Activated naive CD4-positive, alpha-beta T cell treated with anti-CD3 and anti-CD28 coated beads, Interleukin-2, amount 10 ng/mL, durations not matched to agents 7 days and 5 days (primary cell): ENCODE measurements around the gene PPIL4.
A peak's percentile ranks its signal among the peaks of the same experiment; 100 is the strongest.

Experiments
- CTCF ChIA-PET: fragments of 350-600 bp; sonication (Branson Sonifier 250); formaldehyde crosslinking; loops from one replicate; lab custom pipeline; 2021; ENCODE audit warnings: antibody characterized with exemption; lab: Charles Lee
- DNase-seq: peaks from one replicate; pipeline ENCODE4 v3.0.0-alpha.2; 2020
- H3K27ac Mint-ChIP-seq: one replicate; pipeline ENCODE4 v1.8.0; 2021; ENCODE audit warnings: mild to moderate bottlenecking, moderate library complexity, mixed read lengths
- H3K27me3 Mint-ChIP-seq: one replicate; pipeline ENCODE4 v1.8.0; 2021; ENCODE audit warnings: mild to moderate bottlenecking, mixed read lengths
- H3K36me3 Mint-ChIP-seq: one replicate; pipeline ENCODE4 v1.8.0; 2021; ENCODE audit warnings: mixed read lengths
- H3K4me1 Mint-ChIP-seq: one replicate; pipeline ENCODE4 v1.8.0; 2021; ENCODE audit warnings: mixed read lengths
- H3K4me3 Mint-ChIP-seq: one replicate; pipeline ENCODE4 v1.8.0; 2021; ENCODE audit warnings: mild to moderate bottlenecking, moderate library complexity, mixed read lengths
- H3K9me3 Mint-ChIP-seq: one replicate; pipeline ENCODE4 v1.8.0; 2021; ENCODE audit warnings: mixed read lengths

The PPIL4 gene

DNA sequence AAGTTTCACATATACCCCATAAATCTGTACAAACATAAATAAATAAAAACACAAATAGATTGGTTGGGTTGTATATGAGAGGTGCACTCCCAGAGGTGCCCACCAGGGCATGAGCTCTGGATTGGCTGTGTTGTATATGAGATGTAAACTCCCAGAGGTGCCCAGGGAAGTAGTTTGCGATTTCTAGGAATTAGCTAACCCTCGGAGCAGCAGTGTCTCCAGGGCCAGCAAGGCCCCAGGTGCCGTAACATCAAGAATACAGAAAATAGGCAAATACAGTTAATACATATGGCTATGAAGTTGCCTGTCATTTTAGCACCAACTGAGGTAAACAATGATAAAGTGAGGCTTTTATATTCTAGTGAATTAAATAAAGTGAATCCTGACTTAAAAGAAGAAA, 14.9 kb upstream of the PPIL4 start:
- Mint-ChIP-seq H3K27me3 (peaks cover 48% of the 10 kb centered on the region), H3K36me3 (no peaks in the 10 kb centered on the region), H3K4me1 (peaks cover 8% of the 10 kb centered on the region), H3K27ac (peak overlapping the region; percentile 39), H3K4me3 (no peak overlapping the region), H3K9me3 (no peaks in the 10 kb centered on the region)
- CTCF ChIA-PET = interaction anchor here (0.8 to 2.5 kb wide), 4 partner anchors 9 to 154 kb away, joined by 3 to 15 read pairs (median 4); partner anchors contain the start of gene PPIL4
- DNase-seq = peak; percentile 47

DNA sequence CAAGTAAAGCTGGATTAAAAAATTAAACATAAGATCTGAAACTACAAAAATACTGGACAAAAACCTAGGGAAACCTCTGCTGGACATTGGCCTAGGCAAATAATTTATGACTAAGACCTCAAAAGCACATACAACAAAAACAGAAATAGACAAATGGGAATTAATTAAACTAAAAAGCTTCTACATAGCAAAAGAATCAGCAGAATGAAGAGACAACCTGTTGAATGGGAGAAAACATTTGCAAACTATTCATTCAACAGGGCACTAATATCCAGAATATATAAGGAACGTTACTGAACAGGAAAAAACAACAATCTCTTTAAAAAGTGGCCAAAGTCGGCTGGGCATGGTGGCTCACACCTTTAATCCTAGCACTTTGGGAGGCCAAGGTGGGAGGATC, 13.5 kb upstream of the PPIL4 start:
- H3K27ac Mint-ChIP-seq = no peak overlapping the region
- peaks cover 3% of the 10 kb centered on the region for H3K4me1 Mint-ChIP-seq
- no peak overlapping the region for H3K4me3 Mint-ChIP-seq
- no peaks in the 10 kb centered on the region for H3K36me3 Mint-ChIP-seq
- H3K27me3 Mint-ChIP-seq = peaks cover 59% of the 10 kb centered on the region
- no peaks in the 10 kb centered on the region for H3K9me3 Mint-ChIP-seq
- DNase-seq = no peak
- CTCF ChIA-PET = no interaction called here

DNA sequence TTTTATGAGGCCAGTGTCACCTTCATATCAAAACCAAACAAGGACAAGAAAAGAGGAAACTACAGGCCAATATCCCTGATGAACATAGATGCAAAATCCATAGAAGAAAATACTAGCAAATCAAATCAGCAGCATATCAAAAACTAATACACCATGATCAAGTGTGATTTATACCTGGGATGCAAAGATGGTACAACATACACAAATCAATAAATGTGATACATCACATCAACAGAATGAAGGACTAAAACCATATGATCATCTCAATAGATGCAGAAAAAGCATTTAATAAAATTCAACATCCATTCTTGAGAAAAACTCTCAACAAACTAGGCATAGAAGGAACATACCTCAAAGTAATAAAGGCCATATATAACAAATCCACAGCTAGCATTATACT, 12.2 kb upstream of the PPIL4 start:
- Mint-ChIP-seq H3K4me3 (no peak overlapping the region), H3K4me1 (peaks cover 3% of the 10 kb centered on the region), H3K27ac (no peak overlapping the region), H3K36me3 (no peaks in the 10 kb centered on the region), H3K9me3 (no peaks in the 10 kb centered on the region), H3K27me3 (peaks cover 59% of the 10 kb centered on the region)
- DNase-seq = no peak
- CTCF ChIA-PET = no interaction called here

DNA sequence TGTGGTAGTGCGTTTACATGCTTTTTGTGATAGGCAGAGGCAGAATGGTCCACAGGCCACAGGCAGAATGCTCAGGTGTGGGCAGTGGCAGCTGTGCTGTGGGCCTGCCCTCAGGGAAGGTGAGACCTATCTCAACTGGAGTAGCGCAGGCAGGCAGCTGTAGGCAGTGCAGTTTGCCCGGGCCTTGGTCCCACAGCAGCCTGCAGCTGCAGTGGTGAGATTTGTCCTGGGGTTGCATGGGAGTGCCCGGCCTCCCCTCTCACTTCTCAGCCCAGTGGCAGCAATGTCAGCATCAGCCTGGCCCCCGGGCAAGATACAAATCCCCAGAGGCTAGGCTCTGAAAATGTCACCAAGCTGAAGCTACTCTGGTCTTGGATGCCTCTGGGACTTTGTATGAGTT, 6.1 kb upstream of the PPIL4 start:
- no peak for DNase-seq
- H3K36me3 Mint-ChIP-seq = peaks cover 2% of the 10 kb centered on the region
- CTCF ChIA-PET = interaction anchor here (1.0 to 3.2 kb wide), 2 partner anchors 9 to 11 kb away, joined by 3 to 15 read pairs; no protein-coding TSS in a partner anchor

DNA sequence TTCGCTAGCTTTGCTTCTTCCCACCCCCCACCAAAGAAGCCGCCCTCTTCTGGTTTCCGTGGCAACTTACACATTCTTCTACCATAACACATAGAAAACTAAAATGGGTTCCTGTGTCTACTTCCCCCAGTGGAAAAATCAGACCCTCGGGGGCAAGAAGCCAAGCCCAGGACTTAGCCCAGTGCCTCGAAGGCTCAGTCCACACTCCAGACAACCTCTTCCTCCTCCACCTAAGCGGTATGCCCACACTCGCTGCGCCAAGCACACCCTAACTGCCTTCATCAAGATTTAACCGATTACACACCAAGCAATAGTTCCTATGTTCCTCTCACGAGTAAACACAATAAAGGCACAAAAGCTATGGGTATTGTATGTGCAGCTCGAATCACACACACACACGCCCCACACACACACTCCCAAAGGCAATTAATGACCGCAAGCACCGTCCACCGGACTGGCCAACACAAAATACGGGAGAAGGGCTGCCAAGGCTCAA, 537 bp downstream of the PPIL4 start:
- Mint-ChIP-seq H3K4me1 (peaks cover 44% of the 10 kb centered on the region), H3K36me3 (peaks cover 20% of the 10 kb centered on the region), H3K9me3 (no peaks in the 10 kb centered on the region), H3K27me3 (peaks cover 12% of the 10 kb centered on the region), H3K4me3 (peak overlapping the region; percentile 98), H3K27ac (peak overlapping the region; percentile 98)
- peak; percentile 80 for DNase-seq
- CTCF ChIA-PET = interaction anchor here (0.9 to 2.5 kb wide), 14 partner anchors 9 to 320 kb away, joined by 3 to 6 read pairs (median 3); partner anchors contain the start of gene ZC3H12D

More for the DNA sequence above, 6.1 kb upstream of the PPIL4 start:
- no peaks in the 10 kb centered on the region for H3K9me3 Mint-ChIP-seq
- H3K27ac Mint-ChIP-seq = no peak overlapping the region
- peaks cover 30% of the 10 kb centered on the region for H3K27me3 Mint-ChIP-seq
- H3K4me3 Mint-ChIP-seq = no peak overlapping the region
- peaks cover 10% of the 10 kb centered on the region for H3K4me1 Mint-ChIP-seq

DNA sequence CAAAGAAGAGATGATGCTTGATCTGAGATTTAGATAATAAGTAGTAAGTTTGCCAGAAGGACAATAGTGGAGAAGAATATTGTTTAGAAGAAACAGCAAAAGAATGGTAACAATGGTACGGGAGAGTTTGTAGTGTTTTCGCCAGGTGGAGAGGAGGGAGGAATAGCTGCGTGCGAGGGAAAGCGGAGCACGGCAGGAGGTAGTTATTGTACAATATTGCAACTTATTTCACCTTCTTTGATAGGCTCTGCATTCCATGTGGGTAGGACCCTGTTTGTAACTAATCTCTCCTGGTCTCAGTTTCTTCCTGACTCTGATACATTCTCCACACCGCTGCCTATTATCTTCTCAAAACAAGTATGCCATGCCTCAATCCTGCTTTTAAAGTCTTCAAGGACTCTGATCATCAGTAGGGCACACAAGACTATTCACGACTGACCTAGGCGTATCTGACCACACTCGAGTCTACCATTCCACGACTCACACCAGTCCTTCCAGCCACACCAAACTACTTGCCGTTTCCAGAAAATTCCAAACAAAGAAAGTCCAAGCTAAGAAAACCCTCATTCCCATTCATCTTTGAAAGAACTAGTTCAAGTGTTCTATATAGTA, 1.1 kb downstream of the PPIL4 start:
- Mint-ChIP-seq H3K36me3 (peaks cover 24% of the 10 kb centered on the region), H3K4me1 (peaks cover 44% of the 10 kb centered on the region), H3K27ac (peak overlapping the region; percentile 98), H3K27me3 (peaks cover 10% of the 10 kb centered on the region), H3K4me3 (peak overlapping the region; percentile 98), H3K9me3 (no peaks in the 10 kb centered on the region)
- DNase-seq = no peak
- CTCF ChIA-PET = interaction anchor here (1.0 to 2.5 kb wide), 8 partner anchors 13 to 127 kb away, joined by 3 to 6 read pairs (median 3); partner anchors contain the start of gene ZC3H12D

DNA sequence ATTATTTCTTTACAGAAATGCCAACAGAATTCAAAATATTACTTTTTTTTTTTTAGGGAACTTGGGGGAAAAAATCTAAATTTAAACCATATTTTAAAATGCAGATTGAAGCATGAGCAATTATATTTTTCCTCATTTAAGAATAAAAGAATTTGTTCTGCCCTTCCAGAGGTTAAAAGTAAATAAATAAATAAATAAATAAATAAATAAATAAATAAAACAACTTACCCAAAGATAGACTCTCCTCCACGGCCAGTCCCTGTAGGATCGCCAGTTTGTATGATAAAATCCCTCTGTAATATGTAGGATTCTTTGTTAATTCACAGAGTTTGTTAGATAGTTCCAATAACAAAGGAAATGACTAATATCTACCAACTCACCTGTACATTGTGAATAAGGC, 4.7 kb downstream of the PPIL4 start:
- DNase-seq = no peak
- H3K4me3 Mint-ChIP-seq = no peak overlapping the region
- CTCF ChIA-PET = no interaction called here
- no peak overlapping the region for H3K27ac Mint-ChIP-seq
- H3K4me1 Mint-ChIP-seq = peaks cover 33% of the 10 kb centered on the region
- H3K9me3 Mint-ChIP-seq = no peaks in the 10 kb centered on the region
- H3K36me3 Mint-ChIP-seq = peaks cover 40% of the 10 kb centered on the region
- H3K27me3 Mint-ChIP-seq = peaks cover 3% of the 10 kb centered on the region

DNA sequence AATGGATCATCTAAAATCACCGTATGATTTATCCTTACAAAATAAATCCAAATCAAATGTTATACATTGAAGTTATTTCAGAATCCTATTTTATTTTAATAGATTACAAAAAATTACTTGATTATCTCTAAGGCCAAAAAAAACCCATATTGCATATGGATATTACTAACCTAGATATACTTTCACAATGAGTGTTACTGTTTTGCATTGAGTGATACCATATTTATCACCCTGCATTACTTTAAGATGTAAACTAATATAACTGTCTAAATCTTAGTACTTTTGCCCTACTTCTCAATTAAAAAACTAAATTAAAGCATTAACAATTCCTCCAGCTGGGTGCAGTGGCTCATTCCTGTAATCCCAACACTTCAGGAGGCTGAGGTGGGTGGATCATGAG, 11.1 kb downstream of the PPIL4 start:
- Mint-ChIP-seq H3K4me1 (no peaks in the 10 kb centered on the region), H3K27me3 (no peaks in the 10 kb centered on the region), H3K27ac (no peak overlapping the region), H3K4me3 (no peak overlapping the region), H3K9me3 (no peaks in the 10 kb centered on the region), H3K36me3 (peaks cover 47% of the 10 kb centered on the region)
- no peak for DNase-seq
- CTCF ChIA-PET = no interaction called here

DNA sequence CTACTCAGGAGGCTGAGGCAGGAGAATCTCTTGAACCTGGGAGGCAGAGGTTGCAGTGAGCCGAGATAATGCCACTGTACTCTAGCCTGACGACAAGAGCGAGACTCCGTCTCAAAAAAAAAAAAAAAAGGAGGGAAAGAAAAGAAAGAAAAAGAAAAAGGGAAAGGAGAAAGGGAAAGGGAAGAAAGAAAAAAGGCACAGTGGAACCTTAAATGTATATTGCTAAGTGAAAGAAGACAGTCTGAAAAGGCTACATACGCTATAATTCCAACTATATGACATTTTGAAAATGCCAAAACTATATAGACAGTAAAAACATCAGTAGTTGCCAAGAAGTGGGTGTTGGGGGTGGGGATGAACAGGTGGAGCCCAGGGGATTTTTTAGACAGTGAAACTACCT, 16.2 kb downstream of the PPIL4 start:
- Mint-ChIP-seq H3K36me3 (peaks cover 43% of the 10 kb centered on the region), H3K27ac (no peak overlapping the region), H3K27me3 (no peaks in the 10 kb centered on the region), H3K4me3 (no peak overlapping the region), H3K9me3 (no peaks in the 10 kb centered on the region), H3K4me1 (no peaks in the 10 kb centered on the region)
- DNase-seq = no peak
- CTCF ChIA-PET = interaction anchor here (0.9 to 3.6 kb wide), 3 partner anchors 13 to 501 kb away, joined by 3 to 23 read pairs (median 4); no protein-coding TSS in a partner anchor

DNA sequence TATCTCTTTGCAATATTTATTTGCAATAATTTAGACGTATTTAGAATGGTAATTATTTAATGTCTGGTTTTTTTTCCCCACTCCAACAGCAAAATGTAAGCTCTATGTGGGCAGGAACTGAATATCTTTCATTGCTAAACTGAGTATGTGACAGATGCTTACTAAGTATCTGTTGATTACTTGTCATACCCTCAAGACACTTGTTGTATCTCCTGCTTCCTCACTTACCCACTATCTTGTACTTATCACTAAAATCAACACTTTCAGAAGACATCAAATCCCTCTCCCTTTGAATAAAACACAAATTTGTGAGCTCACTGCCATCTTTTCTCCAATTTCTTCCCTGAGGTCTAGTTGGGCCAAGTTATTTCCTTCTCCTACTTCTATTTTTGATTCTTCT, 30.3 kb downstream of the PPIL4 start:
- H3K36me3 Mint-ChIP-seq = peaks cover 33% of the 10 kb centered on the region

DNA sequence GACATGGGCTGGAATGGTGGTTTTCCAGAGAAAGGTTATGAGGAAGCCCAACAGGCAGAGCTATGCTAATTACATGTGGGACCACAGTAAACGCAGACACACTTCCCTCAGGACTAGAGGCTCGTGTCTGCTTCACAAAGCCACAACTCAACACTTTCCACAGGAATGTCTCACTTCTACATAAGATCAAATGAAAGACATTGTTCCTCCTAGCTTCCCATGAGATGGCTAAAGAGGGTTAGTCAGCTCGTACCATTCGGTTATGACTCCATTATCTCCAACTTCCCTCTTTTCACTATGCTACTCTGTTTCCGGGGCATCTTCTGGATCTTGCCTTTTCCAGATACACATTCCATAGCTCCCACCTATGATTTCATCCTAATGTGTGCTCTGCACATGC, 31.9 kb downstream of the PPIL4 start:
- peaks cover 37% of the 10 kb centered on the region for H3K36me3 Mint-ChIP-seq
- no peaks in the 10 kb centered on the region for H3K9me3 Mint-ChIP-seq
- H3K27me3 Mint-ChIP-seq = no peaks in the 10 kb centered on the region
- no peak overlapping the region for H3K4me3 Mint-ChIP-seq
- peaks cover 23% of the 10 kb centered on the region for H3K4me1 Mint-ChIP-seq
- CTCF ChIA-PET = interaction anchor here (0.6 to 5.2 kb wide), 4 partner anchors 11 to 82 kb away, joined by 3 to 47 read pairs (median 4); no protein-coding TSS in a partner anchor
- no peak overlapping the region for H3K27ac Mint-ChIP-seq
- DNase-seq = no peak

More for the DNA sequence above, 30.3 kb downstream of the PPIL4 start:
- CTCF ChIA-PET = interaction anchor here (1.6 to 5.2 kb wide), 10 partner anchors 13 to 489 kb away, joined by 3 to 47 read pairs (median 16); partner anchors contain the start of gene PPIL4
- Mint-ChIP-seq H3K4me1 (peaks cover 21% of the 10 kb centered on the region), H3K27ac (no peak overlapping the region), H3K9me3 (no peaks in the 10 kb centered on the region), H3K4me3 (no peak overlapping the region), H3K27me3 (no peaks in the 10 kb centered on the region)
- no peak for DNase-seq

DNA sequence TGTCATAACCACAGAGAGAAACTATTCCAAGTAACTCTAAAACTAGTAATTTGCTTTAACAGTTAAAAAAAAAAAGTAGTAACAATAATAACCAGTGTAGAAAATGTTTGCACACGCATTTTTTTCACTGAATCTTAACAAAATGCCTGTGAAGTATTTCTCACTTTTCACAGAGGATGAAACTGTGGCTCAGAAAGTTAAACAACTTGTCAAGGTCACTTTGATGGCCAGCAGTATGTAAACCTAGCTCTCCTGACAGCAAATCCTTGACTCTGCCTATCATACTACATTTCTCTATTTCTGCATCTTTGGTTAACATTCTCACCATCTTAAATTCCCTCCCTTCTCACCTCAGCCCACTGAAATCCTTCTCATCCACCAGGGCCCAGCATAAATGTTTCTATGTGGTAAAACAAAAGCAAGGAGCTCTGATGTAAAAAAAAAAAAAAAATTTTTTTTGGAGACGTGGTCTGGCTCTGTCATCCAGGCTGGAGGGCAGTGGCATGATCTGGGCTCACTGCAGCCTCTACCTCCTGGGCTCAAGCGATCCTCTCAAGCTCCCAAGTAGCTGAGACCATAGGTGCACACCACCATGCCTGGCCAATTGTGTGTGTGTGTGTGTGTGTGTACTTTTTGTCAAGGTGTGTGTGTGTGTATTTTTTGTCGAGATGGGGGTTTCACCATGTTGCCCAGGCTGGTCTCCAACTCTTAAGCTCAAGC, 34.9 kb downstream of the PPIL4 start:
- Mint-ChIP-seq H3K4me3 (no peak overlapping the region), H3K27me3 (no peaks in the 10 kb centered on the region), H3K9me3 (no peaks in the 10 kb centered on the region), H3K36me3 (peaks cover 41% of the 10 kb centered on the region), H3K27ac (no peak overlapping the region), H3K4me1 (peaks cover 24% of the 10 kb centered on the region)
- DNase-seq = no peak
- CTCF ChIA-PET = interaction anchor here (2.1 to 3.6 kb wide), 2 partner anchors 16 to 26 kb away, joined by 9 to 27 read pairs; partner anchors contain the start of gene ZC3H12D

DNA sequence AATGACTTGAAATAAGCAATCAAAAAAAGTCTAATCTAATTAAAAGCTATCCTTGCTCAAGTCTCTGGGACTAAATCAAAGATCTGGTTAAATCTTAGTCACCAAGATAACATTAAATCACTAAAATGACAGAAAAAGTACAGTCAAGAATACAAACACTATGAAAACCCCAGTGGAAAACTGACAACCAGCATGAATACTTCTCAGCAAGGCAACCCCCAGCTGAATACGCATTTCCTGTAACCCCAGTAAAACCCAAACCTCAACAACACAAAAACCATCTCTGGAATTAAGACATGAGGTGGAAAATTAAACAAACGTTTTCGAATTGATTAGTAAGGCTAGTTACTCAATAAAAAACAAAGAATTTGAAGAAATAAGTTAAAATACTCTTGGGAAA, 37.4 kb downstream of the PPIL4 start:
- DNase-seq = no peak
- peak overlapping the region; percentile 86 for H3K27ac Mint-ChIP-seq
- CTCF ChIA-PET = interaction anchor here (0.7 to 5.3 kb wide), 9 partner anchors 8 to 76 kb away, joined by 3 to 27 read pairs (median 5); partner anchors contain the start of gene ZC3H12D
- no peak overlapping the region for H3K4me3 Mint-ChIP-seq
- H3K27me3 Mint-ChIP-seq = no peaks in the 10 kb centered on the region
- peaks cover 20% of the 10 kb centered on the region for H3K4me1 Mint-ChIP-seq
- H3K9me3 Mint-ChIP-seq = no peaks in the 10 kb centered on the region
- peaks cover 51% of the 10 kb centered on the region for H3K36me3 Mint-ChIP-seq

DNA sequence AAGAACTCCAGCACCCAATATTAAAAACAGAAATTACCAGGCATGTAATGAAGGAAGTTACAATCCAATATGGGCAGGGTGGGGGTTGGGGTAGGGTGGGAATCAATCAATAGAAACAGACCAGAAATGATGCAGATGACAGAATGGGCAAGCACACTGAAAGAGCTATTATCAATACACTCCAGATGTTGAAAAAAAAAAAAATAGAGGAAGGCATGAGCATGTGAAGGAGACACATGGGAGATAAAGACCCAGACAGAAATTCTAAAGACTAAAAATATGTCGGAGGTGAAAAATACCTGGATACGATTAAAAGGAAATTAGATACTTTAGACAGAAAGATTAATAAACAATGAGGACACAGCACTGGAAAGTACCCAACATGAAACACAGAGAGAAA, 42.0 kb downstream of the PPIL4 start:
- no peak for DNase-seq
- no peaks in the 10 kb centered on the region for H3K27me3 Mint-ChIP-seq
- H3K27ac Mint-ChIP-seq = no peak overlapping the region
- H3K4me3 Mint-ChIP-seq = no peak overlapping the region
- CTCF ChIA-PET = interaction anchor here (1.3 to 5.3 kb wide), 3 partner anchors 8 to 24 kb away, joined by 3 to 26 read pairs (median 9); partner anchors contain the start of gene ZC3H12D
- peaks cover 52% of the 10 kb centered on the region for H3K36me3 Mint-ChIP-seq
- H3K9me3 Mint-ChIP-seq = no peaks in the 10 kb centered on the region
- H3K4me1 Mint-ChIP-seq = peaks cover 16% of the 10 kb centered on the region
